ES-I3 (cell line): ENCODE results near the gene TTC21B.

Experiments used
- H3K36me3 ChIP-seq: 2 replicates; pipeline ENCODE4 v1.6.1; 2013; ENCODE audit warnings: mild to moderate bottlenecking, low read length, control low read depth, moderate library complexity; ENCODE audit not compliant: insufficient read depth
- H3K4me1 ChIP-seq: 2 replicates; pipeline ENCODE4 v1.6.1; 2013; ENCODE audit warnings: mild to moderate bottlenecking, control low read depth, low read length; ENCODE audit not compliant: insufficient read depth
- H3K9ac ChIP-seq: 2 replicates; pipeline ENCODE4 v1.6.1; 2013; ENCODE audit warnings: low read depth, mild to moderate bottlenecking, low read length, moderate library complexity
- H3K9me3 ChIP-seq: 2 replicates; pipeline ENCODE4 v1.6.1; 2013; ENCODE audit warnings: mild to moderate bottlenecking, low read length, moderate library complexity; ENCODE audit not compliant: control insufficient read depth, insufficient read depth

Gene TTC21B

GRCh38 chr2:165905269-165905668 lies 48.3 kb downstream of the TTC21B start:
- no peaks in the 10 kb centered on the region for H3K36me3 ChIP-seq
- no peaks in the 10 kb centered on the region for H3K9me3 ChIP-seq
- no peak overlapping the region for H3K9ac ChIP-seq
- H3K4me1 ChIP-seq: no peaks in the 10 kb centered on the region

GRCh38 chr2:165904432-165904831 lies 49.1 kb downstream of the TTC21B start:
- Histone ChIP-seq H3K36me3 (no peaks in the 10 kb centered on the region), H3K4me1 (no peaks in the 10 kb centered on the region), H3K9ac (no peak overlapping the region), H3K9me3 (no peaks in the 10 kb centered on the region)

GRCh38 chr2:165903406-165903805 lies 50.2 kb downstream of the TTC21B start:
- no peaks in the 10 kb centered on the region for H3K36me3 ChIP-seq
- no peak overlapping the region for H3K9ac ChIP-seq
- H3K9me3 ChIP-seq: no peaks in the 10 kb centered on the region
- no peaks in the 10 kb centered on the region for H3K4me1 ChIP-seq

- Histone ChIP-seq H3K36me3 (peaks cover 3% of the 10 kb centered on the region; the same call in 1 of the 2 replicates), H3K9me3 (no peaks in the 10 kb centered on the region), H3K9ac (no peak overlapping the region), H3K4me1 (no peaks in the 10 kb centered on the region)
These were observed 50.6 kb downstream of the TTC21B start for GRCh38 chr2:165902934-165903333.

- Histone ChIP-seq H3K4me1 (no peaks in the 10 kb centered on the region), H3K9me3 (no peaks in the 10 kb centered on the region), H3K36me3 (peaks cover 8% of the 10 kb centered on the region), H3K9ac (no peak overlapping the region)
These were observed 51.8 kb downstream of the TTC21B start for GRCh38 chr2:165901620-165902298.

- no peaks in the 10 kb centered on the region for H3K4me1 ChIP-seq
- H3K36me3 ChIP-seq: peaks cover 8% of the 10 kb centered on the region
- no peaks in the 10 kb centered on the region for H3K9me3 ChIP-seq
- no peak overlapping the region for H3K9ac ChIP-seq
These were observed 54.3 kb downstream of the TTC21B start for GRCh38 chr2:165899311-165899710.

GRCh38 chr2:165898381-165898780 lies 55.2 kb downstream of the TTC21B start:
- no peaks in the 10 kb centered on the region for H3K4me1 ChIP-seq
- no peaks in the 10 kb centered on the region for H3K9me3 ChIP-seq
- H3K9ac ChIP-seq: no peak overlapping the region
- peaks cover 8% of the 10 kb centered on the region for H3K36me3 ChIP-seq

GRCh38 chr2:165897726-165898125 lies 55.9 kb downstream of the TTC21B start:
- no peaks in the 10 kb centered on the region for H3K4me1 ChIP-seq
- peaks cover 8% of the 10 kb centered on the region for H3K36me3 ChIP-seq
- H3K9me3 ChIP-seq: no peaks in the 10 kb centered on the region
- H3K9ac ChIP-seq: no peak overlapping the region

- H3K36me3 ChIP-seq: peaks cover 8% of the 10 kb centered on the region
- no peak overlapping the region for H3K9ac ChIP-seq
- no peaks in the 10 kb centered on the region for H3K9me3 ChIP-seq
These were observed 56.5 kb downstream of the TTC21B start for GRCh38 chr2:165897074-165897473.

GRCh38 chr2:165895974-165896373 lies 57.6 kb downstream of the TTC21B start:
- no peaks in the 10 kb centered on the region for H3K4me1 ChIP-seq
- peaks cover 8% of the 10 kb centered on the region for H3K36me3 ChIP-seq
- H3K9me3 ChIP-seq: no peaks in the 10 kb centered on the region
- no peak overlapping the region for H3K9ac ChIP-seq

More at GRCh38 chr2:165897074-165897473, 56.5 kb downstream of the TTC21B start:
- no peaks in the 10 kb centered on the region for H3K4me1 ChIP-seq

- Histone ChIP-seq H3K36me3 (peaks cover 8% of the 10 kb centered on the region), H3K9me3 (no peaks in the 10 kb centered on the region), H3K4me1 (no peaks in the 10 kb centered on the region), H3K9ac (no peak overlapping the region)
These were observed 60.0 kb downstream of the TTC21B start for GRCh38 chr2:165893556-165893955.

- Histone ChIP-seq H3K9me3 (no peaks in the 10 kb centered on the region), H3K4me1 (no peaks in the 10 kb centered on the region), H3K36me3 (peaks cover 2% of the 10 kb centered on the region), H3K9ac (no peak overlapping the region)
These were observed 61.0 kb downstream of the TTC21B start for GRCh38 chr2:165892526-165892925.

- Histone ChIP-seq H3K4me1 (no peaks in the 10 kb centered on the region), H3K9me3 (no peaks in the 10 kb centered on the region), H3K9ac (no peak overlapping the region), H3K36me3 (no peaks in the 10 kb centered on the region; the same call in 1 of the 2 replicates)
These were observed 61.6 kb downstream of the TTC21B start for GRCh38 chr2:165891943-165892342.

GRCh38 chr2:165891345-165891744 lies 62.2 kb downstream of the TTC21B start:
- Histone ChIP-seq H3K36me3 (no peaks in the 10 kb centered on the region; the same call in 1 of the 2 replicates), H3K9me3 (no peaks in the 10 kb centered on the region), H3K4me1 (no peaks in the 10 kb centered on the region), H3K9ac (no peak overlapping the region)

- no peaks in the 10 kb centered on the region for H3K4me1 ChIP-seq
- H3K36me3 ChIP-seq: peaks cover 3% of the 10 kb centered on the region; the same call in 1 of the 2 replicates
- no peaks in the 10 kb centered on the region for H3K9me3 ChIP-seq
- H3K9ac ChIP-seq: no peak overlapping the region
These were observed 63.8 kb downstream of the TTC21B start for GRCh38 chr2:165889798-165890197.
